Jurkat, Clone E6-1 (cell line): ENCODE data around the gene ANKRD37. TPM values are rescaled to one million over a fixed set of nuclear protein-coding genes. Genes with fewer than 3 reads are reported as not detected.
"Not testable (repeated sequence)": the region's sequence is repeated elsewhere in the genome, so short reads cannot be mapped to it uniquely, and the experiment has no call there.

Source experiments
- DNase-seq: peaks from one replicate; pipeline ENCODE4 v3.0.0-alpha.2; 2011; ENCODE audit warnings: low read depth, low spot score
- H3K4me3 ChIP-seq: 2 replicates; pipeline ENCODE4 v1.5.1; 2011; ENCODE audit warnings: mild to moderate bottlenecking, low read length, control low read depth, moderate library complexity
- polyA plus RNA-seq: library from polyadenylated mRNA; unstranded; fragments of >200 nt; gene quantifications from one replicate; pipeline ENCODE4 v1.2.1, GENCODE V29; 2012; ENCODE audit warnings: missing spikeins; ENCODE audit not compliant: insufficient read length, insufficient read depth

ANKRD37 gene, protein sequence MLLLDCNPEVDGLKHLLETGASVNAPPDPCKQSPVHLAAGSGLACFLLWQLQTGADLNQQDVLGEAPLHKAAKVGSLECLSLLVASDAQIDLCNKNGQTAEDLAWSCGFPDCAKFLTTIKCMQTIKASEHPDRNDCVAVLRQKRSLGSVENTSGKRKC
- 20.7 TPM for polyA plus RNA-seq

GRCh38 chr4:185396724-185397385 is at the start of gene ANKRD37:
Gene ANKRD37 (plus strand): TSS chr4:185396841. CDS start chr4:185396924, 83 bp downstream.
- no peak for DNase-seq
- H3K4me3 ChIP-seq = peak within 1 kb of the TSS; percentile 59

DNA sequence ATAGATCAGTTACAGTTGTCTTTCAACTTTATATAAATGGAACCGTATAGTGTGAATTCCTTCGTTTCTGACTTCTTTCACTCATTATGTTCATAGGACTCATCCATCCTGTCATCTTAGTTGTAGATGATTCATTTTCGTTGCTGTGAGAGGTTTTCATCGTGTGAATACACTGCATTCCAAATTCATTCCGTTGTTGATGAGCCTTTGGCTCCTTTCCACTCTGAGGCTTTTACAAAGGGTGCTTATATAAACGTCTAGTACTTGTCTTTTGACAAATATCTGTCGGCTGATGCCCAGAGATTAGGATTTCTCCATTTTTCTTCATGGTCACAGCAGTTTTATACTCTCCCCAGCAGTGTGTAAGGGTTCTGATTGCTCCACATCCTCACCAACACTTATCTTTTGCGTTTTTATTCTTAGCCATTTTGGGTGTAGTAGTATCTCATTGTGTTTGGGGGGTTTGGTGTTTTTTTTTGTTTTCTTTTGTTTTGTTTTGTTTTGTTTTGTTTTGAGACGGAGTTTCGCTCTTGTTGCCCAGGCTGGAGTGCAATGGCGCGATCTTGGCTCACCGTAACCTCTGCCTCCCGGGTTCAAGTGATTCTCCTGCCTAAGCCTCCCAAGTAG is 49.6 kb upstream of the ANKRD37 start:
- no peak for DNase-seq
- H3K4me3 ChIP-seq = no peak overlapping the region

- DNase-seq = no peak
- no peak overlapping the region for H3K4me3 ChIP-seq
Measured at GRCh38 chr4:185351691-185352090, 45.0 kb upstream of the ANKRD37 start.

DNA sequence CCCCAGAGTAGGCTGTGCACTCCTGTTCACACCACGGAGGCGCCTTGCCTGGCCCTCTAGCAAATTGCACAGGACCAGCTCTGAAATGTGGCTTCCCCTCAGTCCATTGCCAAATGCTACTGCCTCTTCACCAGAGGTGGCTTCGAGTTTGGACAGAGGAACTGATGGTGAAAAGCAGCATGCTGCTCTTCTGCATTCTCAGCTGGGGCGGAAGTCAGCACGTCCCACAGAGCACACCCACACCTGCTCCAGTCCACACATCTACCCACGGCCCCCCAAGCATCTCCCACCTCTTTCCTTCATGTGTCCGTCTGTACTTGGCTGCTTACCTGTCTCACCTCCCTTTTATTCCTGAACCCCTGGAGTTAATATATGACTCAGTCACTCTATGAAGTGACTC is 44.4 kb upstream of the ANKRD37 start:
- no peak overlapping the region for H3K4me3 ChIP-seq
- no peak for DNase-seq

GRCh38 chr4:185352741-185353140 is 43.9 kb upstream of the ANKRD37 start:
- H3K4me3 ChIP-seq = no peak overlapping the region
- DNase-seq = no peak

GRCh38 chr4:185357211-185357610 is 39.4 kb upstream of the ANKRD37 start:
- no peak for DNase-seq
- no peak overlapping the region for H3K4me3 ChIP-seq

GRCh38 chr4:185357733-185358440 is 38.8 kb upstream of the ANKRD37 start:
- no peak overlapping the region for H3K4me3 ChIP-seq
- no peak for DNase-seq

DNA sequence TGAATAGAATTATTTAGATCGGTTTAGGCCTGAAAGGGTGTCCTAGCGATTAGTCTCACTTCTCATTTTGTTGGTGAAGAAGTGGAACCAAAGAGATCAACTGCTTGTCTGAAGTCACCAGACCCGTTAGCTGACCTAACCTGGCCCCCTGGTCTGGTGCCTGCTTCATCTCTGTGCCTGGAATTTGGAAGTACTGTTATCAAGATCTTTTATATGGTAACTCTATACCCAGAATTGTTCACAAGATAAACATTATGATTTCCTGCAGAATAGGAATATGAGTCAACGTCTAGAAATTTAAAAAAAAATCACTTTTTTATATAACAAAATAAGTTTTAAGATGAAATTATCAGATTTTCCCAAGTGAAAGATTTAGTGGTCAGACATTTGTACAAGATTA is 38.1 kb upstream of the ANKRD37 start:
- DNase-seq = no peak
- no peak overlapping the region for H3K4me3 ChIP-seq

GRCh38 chr4:185358959-185359358 is 37.7 kb upstream of the ANKRD37 start:
- H3K4me3 ChIP-seq = no peak overlapping the region
- no peak for DNase-seq

DNA sequence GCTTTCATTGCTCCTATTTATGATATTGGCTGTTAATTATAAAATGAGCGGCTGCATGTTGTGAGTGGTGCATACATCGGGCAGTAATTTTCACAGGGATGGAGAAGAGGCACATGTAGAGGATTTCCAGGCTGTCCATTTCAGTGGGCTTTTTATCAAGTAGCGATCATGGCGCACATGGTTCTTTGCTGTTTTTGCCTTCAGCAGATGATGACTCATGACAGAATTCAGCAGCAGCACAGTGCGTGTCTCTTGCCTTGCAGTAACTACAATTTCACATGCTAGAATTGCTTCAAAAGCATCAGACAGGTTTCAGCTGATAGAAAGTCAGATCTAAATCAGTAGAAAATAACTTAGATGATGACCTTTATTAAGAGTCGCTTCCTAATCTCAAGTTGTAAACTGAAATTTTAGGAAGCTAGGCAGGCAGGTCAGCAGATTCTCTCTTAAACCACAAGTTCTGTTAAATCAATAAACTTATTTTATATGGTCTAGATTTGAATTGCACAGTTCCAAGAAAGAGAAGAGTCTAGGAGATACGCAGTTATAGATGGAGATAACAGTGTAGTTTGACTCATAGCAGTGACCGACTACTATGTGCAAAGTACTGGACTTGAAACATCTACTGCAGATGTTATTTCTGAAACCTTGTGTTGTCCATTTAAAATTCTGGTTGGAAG is 36.7 kb upstream of the ANKRD37 start:
- no peak for DNase-seq
- no peak overlapping the region for H3K4me3 ChIP-seq

- no peak overlapping the region for H3K4me3 ChIP-seq
- no peak for DNase-seq
Measured at GRCh38 chr4:185361872-185362271, 34.8 kb upstream of the ANKRD37 start.

- DNase-seq, H3K4me3 ChIP-seq: not testable (repeated sequence)
Measured at GRCh38 chr4:185362570-185362969, 34.1 kb upstream of the ANKRD37 start.

GRCh38 chr4:185363251-185363650 is 33.4 kb upstream of the ANKRD37 start:
- DNase-seq = no peak
- H3K4me3 ChIP-seq = no peak overlapping the region

DNA sequence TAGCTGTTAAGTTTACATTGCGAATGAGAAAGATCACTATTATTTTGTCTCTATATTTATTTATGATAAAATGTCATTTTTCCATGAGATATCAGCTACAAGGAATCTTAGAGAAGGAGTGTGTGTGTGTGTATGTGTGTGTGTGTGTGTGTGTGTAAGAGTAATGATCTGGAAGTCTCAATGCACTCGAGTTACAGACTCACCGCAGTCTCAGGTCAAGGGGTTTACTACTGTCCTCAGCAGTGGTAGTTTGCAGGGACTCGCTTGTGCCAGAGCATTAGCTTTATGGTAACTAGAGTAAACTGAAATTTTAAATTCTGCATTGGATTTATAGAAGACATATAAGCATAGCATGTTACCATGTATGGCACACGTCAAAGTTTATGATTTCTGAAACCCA is 31.8 kb upstream of the ANKRD37 start:
- DNase-seq = no peak

DNA sequence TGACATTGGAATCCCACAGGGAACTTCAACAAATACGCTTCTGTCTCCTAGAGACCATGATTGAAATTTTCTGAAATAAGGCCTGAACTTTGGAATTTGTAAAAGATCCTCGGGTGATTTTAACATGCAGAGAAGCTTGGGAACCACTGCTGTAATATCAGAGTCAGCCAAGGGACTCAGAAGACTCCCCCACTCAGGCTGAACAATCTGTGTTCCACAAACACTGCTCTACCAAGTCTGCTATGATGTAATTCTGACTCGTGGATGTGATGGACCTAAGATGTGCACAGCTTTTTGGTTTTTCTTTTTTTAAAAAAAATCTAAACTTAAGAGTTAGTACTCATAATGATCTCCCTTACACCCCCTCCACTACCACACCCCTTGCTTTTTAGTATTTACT is 26.9 kb upstream of the ANKRD37 start:
- DNase-seq = no peak
- no peak overlapping the region for H3K4me3 ChIP-seq

More for the DNA sequence above, 31.8 kb upstream of the ANKRD37 start:
- no peak overlapping the region for H3K4me3 ChIP-seq

- no peak overlapping the region for H3K4me3 ChIP-seq
- no peak for DNase-seq
Measured at GRCh38 chr4:185370268-185370949, 26.2 kb upstream of the ANKRD37 start.

DNA sequence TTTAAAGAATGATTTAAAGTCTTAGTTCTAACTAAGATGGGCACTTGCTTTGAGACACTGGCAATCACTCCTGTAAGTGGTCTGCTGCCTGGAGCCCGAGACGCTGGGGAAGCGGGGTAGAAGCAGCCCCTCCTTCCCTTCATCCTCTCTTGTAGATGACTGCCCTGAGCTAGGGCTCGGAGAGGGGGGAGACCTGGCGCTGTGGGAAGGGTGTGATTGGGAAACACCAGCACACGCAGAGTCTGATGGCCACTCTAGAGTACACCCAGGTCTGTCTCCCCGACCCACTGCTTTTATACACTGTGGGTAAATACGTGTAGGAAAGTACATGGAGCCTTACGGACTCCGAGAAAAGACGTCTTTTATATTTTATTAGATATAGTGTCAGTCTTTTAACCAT is 24.9 kb upstream of the ANKRD37 start:
- H3K4me3 ChIP-seq = no peak overlapping the region

GRCh38 chr4:185374027-185374426 is 22.6 kb upstream of the ANKRD37 start:
- no peak for DNase-seq
- H3K4me3 ChIP-seq = no peak overlapping the region

More for the DNA sequence above, 24.9 kb upstream of the ANKRD37 start:
- no peak for DNase-seq

- H3K4me3 ChIP-seq = no peak overlapping the region
- no peak for DNase-seq
Measured at GRCh38 chr4:185374573-185374972, 22.1 kb upstream of the ANKRD37 start.
